Inferior parietal cortex (tissue), 1 donor: ENCODE data around the gene RER1.

Experiments used
- DNase-seq: peaks from one replicate; pipeline ENCODE4 v3.0.0-alpha.2; 2016; ENCODE audit errors: extremely low spot score

RER1 gene

DNA sequence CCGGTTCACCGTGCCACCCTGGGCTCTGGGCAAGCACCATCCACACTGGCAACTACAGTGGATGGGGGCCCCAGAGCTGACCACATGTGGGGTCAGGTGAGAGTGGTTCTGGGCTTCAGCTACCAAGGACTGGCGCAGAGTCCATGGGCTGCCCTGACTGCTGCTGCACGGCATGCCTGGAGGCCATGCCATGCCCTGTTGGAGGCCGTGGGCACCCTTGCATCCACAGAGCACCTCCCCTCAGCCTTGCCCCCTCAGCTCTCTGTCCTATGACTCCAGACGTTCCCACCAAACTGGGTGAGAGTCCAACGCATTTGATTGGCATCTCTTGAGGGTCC is 15.7 kb upstream of the RER1 start:
- no peak for DNase-seq

DNA sequence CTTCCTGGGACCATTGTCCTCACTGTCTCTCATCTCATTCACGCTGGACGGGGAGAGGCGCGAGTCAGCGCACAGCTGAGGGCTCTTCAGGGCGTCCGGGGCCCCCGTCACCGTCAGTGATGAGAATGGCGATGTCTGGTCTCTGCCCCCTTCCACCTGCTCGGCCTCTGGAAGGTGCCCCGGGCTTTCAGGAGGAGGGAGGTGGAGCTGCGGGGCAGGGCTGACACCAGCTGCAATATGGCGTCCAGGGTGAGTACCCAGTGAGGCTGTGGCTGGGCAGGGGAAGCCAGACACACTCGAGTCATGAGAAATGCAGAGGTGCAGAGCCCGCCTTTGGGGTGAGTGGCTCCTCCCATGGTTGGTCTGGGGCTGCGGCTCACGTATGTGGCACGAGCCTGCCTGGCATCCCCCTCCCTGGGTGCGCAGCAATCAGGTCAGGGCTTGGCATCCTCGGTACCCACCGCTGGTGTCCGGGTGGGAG is 15.3 kb upstream of the RER1 start:
- DNase-seq, result no peak

GRCh38 chr1:2376931-2377672 is 14.5 kb upstream of the RER1 start:
- DNase-seq, result no peak

- no peak for DNase-seq
Measured at GRCh38 chr1:2377751-2378440, 13.7 kb upstream of the RER1 start.

GRCh38 chr1:2378441-2378851 is 13.2 kb upstream of the RER1 start:
- no peak for DNase-seq

- DNase-seq, result no peak
Measured at GRCh38 chr1:2378956-2379732, 12.5 kb upstream of the RER1 start.

- no peak for DNase-seq
Measured at GRCh38 chr1:2379733-2380404, 11.8 kb upstream of the RER1 start.

DNA sequence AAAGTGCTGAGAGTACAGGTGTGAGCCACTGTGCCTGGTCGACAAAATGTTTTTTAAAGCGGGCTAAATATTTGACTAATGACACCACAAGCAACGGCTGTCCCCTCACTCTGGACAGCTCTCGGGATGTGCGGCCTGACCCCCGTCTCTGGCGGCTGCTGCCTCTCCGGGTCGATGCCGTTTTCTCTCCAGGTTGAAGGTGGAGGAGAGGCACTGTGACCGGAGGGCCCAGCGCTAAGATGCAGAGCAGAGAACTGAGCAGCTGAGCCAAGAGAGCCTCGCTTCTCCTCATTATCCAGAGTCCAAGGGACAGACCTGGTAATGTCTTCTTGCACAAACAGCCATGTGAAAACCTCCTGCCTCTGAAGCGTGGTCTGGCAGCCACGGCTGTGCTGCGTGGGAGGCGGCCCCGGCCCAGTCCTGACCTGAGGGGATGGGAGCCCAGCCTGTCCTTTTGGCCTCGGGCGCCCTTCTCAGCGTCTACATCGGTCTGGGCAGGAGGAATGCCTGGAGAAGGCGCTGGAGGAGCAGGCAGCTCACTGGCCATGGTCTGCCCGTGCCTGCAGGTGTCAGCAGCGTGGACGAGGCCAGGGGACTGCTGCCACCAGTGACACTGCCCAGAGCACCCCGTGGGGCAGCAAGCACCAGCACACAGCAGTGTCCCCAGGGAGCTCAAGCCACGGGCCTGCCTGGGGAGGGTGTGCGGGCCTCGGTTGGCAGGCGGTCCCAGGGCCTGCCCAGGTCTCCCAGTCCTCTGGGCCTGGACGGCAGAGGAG is 10.6 kb upstream of the RER1 start:
- DNase-seq, result no peak

- peak; percentile 59 for DNase-seq
Measured at GRCh38 chr1:2381741-2382620, 9.7 kb upstream of the RER1 start.

GRCh38 chr1:2382621-2383361 is 8.8 kb upstream of the RER1 start:
- no peak for DNase-seq

GRCh38 chr1:2383576-2383975 is 8.1 kb upstream of the RER1 start:
- DNase-seq, result no peak

- peak; percentile 22 for DNase-seq
Measured at GRCh38 chr1:2384130-2384860, 7.3 kb upstream of the RER1 start.

DNA sequence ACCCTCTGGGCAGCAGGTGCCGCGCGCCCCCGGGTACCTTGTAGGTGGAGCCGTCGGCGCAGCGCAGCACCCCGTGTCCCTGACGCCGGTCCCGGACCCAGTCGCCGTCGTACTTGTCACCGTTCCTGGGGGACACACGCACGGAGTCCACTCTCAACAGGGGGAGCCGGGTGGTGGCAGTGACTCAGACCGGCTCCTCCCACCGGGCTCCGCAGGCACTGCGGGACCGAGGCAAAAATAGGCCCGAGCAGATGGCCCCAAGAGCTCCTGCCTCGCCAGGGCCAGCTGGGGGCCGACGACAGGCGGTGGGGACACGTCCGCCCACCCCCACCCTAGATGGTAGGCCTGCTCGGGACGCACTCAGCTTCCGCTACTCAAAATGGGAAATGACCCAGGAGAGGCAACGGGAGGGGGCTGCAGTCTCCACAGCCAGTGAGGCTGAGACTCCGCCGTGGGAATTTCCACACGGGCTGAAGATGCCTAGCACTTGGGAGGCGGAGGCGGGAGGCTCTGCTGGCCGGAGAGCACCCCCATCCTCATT is 6.6 kb upstream of the RER1 start:
- peak; percentile 25 for DNase-seq

DNA sequence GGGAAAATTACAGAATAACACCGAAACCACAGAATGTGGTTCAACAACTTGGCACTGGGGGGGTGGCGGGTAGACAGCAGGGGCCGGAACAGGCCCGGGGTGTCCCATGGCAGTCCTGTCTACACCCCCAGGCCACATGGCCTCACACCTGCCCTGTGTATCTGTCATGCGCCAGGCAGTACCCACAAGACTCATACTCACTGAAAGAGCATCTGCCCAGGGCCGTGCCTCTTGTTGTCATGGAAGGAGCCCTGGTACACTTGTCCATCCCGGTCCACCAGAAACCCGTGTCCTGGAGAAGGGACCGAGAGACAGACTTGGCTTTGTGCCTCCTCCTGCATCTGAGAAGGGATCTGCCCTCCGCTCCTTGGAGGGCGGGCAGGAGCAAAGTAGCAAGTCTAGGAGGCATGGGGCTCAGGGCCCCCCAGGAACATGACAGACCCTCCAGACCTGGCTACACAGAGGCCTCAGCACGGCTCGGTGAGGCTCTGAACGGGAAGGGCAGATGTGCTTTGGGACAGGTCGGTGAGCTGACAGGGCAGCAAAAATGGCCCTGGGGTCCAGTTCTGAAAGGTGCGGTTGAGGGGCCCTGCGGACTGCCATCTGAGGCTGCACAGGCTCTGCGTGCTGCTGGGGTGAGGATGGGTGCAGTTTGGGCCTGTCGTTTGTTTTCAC is 5.9 kb upstream of the RER1 start:
- no peak for DNase-seq

DNA sequence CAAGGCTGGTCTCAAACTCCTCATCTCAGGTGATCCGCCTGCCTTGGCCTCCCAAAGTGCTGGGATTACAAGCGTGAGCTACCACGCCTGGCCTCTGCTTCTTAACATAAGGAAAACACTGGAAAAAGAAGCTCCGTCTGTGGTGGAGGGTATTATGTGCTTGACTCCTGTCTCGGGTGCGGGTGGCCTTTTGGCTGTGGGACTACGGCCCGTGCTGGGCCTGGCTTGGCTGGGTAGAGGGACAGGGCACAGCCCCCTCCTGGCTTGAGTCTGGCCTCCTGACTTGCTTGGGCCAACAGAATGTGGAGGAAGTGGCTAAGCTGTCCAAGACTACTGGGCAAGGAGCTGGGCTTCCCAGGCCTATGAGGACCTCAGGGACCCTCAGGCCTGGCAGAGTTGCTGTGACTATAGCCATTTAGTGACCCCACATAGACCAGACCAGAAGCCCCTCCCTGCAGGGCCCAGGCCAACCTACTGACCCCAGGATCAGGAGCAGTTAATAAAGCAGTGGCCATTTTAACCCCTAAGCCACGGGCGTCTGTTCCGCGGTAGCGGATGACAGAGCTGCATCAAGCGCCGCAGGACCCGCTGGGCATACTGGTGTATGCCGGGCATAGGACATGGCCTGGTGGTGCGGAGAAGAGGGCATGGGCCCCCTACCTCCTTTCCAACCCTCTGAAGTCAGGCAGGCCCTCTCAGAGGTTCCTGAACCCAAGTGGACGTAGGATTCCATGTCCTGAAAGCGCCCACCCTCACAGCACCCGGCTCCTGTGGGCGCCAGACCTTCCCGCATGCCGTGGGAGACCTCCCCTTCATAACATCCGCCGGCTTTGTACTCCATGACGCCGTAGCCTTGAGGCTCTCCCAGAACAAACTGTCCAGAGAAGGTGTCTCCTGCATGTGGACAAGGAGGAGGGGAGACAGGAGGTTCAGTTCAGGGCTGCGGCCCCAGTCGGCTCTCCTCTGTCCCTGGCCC is 4.7 kb upstream of the RER1 start:
- DNase-seq, result no peak

DNA sequence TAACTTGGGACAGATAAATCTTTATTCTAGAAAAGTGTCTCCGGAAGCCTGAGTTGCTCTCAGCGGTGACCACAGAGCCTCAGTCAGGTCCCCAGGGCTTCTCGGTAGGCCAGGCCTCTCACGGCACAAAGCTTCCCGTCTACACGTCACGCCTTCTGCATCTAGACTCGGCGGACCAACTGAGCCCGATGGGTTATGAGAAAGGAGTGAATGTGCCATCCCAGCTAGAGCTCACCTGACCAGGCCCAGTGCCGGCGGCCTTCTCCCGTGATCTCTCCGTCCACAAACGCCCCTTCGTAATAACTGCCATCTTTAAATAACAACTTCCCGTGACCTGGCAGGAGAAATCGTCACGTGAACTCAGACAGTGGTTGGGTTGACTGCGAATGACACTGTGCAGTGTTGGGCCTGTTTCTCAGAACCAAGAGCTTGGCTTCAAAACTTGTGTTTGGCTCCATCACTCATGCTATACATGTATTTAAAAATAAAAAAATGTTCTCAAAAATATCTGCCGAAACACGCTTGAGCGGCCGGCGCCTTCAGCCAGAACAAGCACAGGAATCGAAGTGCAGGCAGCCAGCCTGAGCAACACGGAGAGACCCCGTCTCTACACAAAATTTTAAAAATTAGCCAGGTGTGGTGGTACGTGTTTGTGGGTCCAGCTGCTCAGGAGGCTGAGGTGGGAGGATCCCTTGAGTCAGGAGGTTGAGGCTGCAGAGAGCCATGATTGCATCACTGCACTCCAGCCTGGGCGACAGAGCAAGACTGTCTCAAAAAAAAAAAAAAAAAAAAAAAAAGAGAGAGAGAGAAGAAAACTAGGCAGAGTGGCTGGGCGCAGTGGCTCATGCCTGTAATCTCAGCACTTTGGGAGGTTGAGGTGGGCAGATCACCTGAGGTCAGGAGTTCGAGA is 3.4 kb upstream of the RER1 start:
- no peak for DNase-seq
